Embryonic facial prominence (tissue), 1 donor: ENCODE data around the gene PRRG2.

Experiments used
- DNase-seq: peaks from one replicate; pipeline ENCODE4 v3.0.0-alpha.2; 2016; ENCODE audit errors: extremely low spot score

Gene PRRG2

GRCh38 chr19:49639401-49640112 is 58.4 kb downstream of the PRRG2 start:
- no peak for DNase-seq

DNA sequence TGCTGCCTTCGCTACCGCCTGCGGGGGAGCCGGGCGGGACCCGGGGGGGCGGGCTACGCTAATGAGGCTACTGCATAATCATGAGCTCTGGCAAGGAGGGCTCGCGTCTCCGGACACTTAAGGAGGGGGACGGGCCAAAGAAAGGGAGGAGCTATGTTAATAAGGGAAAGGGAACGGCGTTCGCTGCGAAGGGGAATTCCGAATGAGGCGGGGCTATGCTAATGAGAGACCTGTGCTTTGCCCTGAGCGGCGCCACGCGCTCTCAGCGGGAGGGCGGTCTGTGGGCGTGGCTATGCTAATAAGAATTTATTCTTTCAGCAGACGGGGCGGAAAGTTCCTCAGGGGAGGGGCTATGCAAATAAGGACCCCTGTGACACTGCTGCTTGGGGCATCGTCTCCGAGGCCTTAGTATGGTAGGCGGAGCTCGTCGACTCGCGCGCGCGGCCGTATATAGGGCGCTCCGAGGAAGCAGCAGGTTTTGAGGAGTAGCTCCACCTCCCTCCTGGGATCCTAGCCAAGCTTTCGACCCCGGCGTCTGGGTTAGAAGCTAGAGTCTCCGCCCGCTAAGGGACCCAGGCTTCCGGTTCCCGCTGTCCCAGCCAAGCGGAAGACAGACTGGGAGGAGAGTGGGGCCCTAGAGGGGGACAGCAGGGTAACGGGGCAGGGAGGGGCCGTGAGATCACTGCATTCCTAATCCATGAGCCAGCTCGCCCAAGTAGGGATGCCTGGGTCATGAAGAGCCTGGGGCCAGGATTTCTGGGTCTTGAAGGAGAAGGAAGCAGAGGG is 59.2 kb downstream of the PRRG2 start, which contains the start of gene RRAS:
RRAS (minus strand) TSS at position 31 of the 786 bp plus-strand sequence. CDS start 45 bp downstream, outside the sequence.
- peak; percentile 98 for DNase-seq
